ENCODE measurements around the gene RPLP1.

DNA sequence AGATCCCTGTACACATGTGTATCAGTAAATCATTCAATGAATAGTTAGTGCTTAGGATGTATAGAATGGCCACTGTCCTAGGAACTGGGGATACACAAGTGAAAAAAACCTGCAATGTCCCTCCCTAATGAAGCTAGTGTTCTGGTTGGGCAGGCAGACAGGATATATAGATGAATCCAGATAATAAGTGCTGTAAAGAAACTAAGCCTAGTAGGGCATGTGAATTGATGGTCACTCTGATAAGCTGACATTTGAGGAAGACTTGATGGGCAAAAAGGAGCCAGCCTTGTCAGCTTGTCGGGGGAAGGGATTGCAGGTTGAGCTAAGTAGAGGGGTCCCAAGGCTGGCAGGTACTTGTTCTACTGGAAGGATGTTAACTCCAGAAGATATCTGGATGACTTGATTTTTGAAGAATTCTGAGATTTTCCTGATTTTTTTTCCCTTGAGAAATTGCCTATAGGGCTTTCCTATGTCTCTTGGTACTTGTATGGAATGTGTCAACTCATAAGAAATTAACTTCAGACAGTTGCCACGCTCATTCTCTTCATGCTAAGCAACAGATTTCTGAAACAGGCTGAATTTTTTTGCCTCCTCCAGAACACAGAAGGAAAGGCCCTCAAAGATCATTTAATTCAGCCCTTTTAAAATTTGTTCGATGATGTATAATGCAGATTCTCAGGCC is 44.8 kb upstream of the RPLP1 start:
- TF ChIP-seq, protein P1, sequence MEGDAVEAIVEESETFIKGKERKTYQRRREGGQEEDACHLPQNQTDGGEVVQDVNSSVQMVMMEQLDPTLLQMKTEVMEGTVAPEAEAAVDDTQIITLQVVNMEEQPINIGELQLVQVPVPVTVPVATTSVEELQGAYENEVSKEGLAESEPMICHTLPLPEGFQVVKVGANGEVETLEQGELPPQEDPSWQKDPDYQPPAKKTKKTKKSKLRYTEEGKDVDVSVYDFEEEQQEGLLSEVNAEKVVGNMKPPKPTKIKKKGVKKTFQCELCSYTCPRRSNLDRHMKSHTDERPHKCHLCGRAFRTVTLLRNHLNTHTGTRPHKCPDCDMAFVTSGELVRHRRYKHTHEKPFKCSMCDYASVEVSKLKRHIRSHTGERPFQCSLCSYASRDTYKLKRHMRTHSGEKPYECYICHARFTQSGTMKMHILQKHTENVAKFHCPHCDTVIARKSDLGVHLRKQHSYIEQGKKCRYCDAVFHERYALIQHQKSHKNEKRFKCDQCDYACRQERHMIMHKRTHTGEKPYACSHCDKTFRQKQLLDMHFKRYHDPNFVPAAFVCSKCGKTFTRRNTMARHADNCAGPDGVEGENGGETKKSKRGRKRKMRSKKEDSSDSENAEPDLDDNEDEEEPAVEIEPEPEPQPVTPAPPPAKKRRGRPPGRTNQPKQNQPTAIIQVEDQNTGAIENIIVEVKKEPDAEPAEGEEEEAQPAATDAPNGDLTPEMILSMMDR (IDR thresholded peaks at IDR 0.05), result no peak
- TF ChIP-seq POLR2A (IDR thresholded peaks at IDR 0.05), result no peak

Data from heart left ventricle (tissue), 13 donors.